HEK293T (cell line): ENCODE results near the gene SLC43A1.

Experiments used
- ARNT ChIP-seq: fragments of 450-650 bp; IDR thresholded peaks from 2 replicates; pipeline ENCODE4 v1.6.1; 2017; ENCODE audit warnings: mild to moderate bottlenecking
- BHLHE40 ChIP-seq: fragments of 450-650 bp; IDR thresholded peaks from 2 replicates; pipeline ENCODE4 v1.6.1; 2016; ENCODE audit warnings: mild to moderate bottlenecking, moderate library complexity, borderline replicate concordance
- FOXA1 ChIP-seq: fragments of 450-650 bp; IDR thresholded peaks from 2 replicates; pipeline ENCODE4 v1.6.1; 2016; ENCODE audit warnings: mild to moderate bottlenecking
- FOXK2 ChIP-seq: fragments of 450-650 bp; IDR thresholded peaks from 2 replicates; pipeline ENCODE4 v1.6.1; 2016; ENCODE audit warnings: mild to moderate bottlenecking
- FOXM1 ChIP-seq: fragments of 450-650 bp; IDR thresholded peaks from 2 replicates; pipeline ENCODE4 v1.6.1; 2017; ENCODE audit warnings: mild to moderate bottlenecking, borderline replicate concordance
- PKNOX1 ChIP-seq: fragments of 450-650 bp; IDR thresholded peaks from 2 replicates; pipeline ENCODE4 v1.6.1; 2016

- TF ChIP-seq BHLHE40 (no peak), ARNT (no peak), FOXK2 (no peak), FOXM1 (no peak), PKNOX1 (no peak), FOXA1 (no peak)
Observed at GRCh38 chr11:57473285-57473841, 42.1 kb downstream of the SLC43A1 start.
